Central memory CD4-positive, alpha-beta T cell (primary cell): ENCODE data around the gene NME7.
"Not testable (repeated sequence)": the region's sequence is repeated elsewhere in the genome, so short reads cannot be mapped to it uniquely, and the experiment has no call there.

ENCODE experiments used
- DNase-seq: peaks from one replicate; pipeline ENCODE4 v3.0.0; 2022

Gene NME7

DNA sequence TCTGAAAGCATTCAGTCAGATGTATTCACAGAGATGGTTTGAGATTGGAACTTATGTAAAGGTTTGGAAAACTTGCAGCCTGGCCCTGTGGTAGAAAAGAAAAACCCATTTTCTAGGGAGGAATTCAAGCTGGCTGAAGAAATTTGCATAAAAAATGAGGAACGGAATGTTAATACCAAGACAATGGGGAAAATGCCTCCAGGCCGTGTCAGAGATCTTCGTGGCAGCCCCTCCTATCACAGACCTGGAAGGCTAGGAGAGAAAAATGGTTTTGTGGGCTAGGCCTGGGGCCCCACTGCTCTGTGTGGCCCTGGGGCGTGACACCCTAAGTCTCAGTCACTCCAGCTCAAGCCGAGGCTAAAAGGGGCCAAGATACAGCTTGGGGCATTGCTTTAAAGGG is 26.7 kb downstream of the NME7 start:
- DNase-seq = no peak

DNA sequence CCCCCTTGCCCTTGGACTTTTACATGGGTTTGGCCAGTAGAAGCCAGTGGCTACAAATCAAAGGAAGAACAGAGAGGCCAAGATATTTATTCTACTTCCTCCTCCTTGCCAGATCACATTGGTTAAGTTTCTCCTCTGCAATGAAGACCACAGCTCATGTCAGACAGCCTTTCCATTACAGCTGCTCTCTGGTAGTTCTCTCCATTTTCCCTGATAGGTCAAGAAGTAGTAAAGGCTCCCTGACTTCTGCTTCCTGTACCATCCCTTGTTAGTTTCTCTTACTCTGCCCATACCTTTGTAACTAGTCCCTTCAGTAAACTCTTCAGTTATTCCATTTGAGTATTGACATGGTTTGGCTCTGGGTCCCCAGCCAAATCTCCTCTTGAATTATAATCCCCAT is 27.8 kb downstream of the NME7 start:
- DNase-seq = no peak

DNA sequence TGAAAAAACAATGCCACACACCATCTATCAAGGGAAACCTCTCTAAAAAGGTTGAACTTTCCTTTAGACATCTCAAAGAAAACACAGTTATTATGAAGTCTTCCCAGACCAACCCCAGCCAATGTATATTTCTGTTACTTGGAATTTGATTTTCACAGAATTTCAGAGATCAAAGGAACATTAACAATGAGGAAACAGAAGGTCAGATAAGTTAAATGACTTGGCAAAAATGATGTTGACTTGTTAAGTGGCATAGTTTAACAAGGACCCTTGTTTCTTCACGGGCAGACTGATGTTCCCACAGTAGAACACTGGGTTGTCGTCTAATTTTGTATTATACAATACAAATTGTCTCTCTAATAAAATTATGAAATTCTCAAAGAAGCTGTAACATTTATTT is 29.0 kb downstream of the NME7 start:
- no peak for DNase-seq

DNA sequence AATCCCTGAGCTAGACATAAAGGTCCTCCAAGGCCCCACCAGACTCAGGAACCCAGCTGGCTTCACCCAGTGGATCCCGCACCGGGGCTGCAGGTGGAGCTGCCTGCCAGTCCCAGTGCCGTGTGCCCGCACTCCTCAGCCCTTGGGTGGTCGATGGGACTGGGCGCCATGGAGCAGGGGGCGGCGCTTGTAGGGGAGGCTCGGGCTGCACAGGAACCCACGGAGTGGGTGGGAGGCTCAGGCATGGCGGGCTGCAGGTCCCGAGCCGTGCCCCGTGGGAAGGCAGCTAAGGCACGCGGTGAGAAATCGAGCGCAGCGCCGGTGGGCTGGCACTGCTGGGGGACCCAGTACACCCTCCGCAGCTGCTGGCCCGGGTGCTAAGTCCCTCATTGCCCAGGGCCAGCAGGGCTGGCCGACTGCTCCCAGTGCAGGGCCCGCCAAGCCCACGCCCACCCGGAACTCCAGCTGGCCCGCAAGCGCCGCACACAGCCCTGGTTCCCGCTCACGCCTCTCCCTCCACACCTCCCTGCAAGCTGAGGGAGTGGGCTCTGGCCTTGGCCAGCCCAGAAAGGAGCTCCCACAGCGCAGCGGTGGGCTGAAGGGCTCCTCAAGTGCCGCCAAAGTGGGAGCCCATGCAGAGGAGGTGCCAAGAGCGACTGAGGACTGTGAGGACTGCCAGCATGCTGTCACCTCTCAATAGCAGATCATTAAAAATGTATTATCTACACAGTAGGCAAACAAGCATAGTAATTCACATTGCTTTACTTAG is 30.5 kb downstream of the NME7 start:
- not testable (repeated sequence) for DNase-seq

DNA sequence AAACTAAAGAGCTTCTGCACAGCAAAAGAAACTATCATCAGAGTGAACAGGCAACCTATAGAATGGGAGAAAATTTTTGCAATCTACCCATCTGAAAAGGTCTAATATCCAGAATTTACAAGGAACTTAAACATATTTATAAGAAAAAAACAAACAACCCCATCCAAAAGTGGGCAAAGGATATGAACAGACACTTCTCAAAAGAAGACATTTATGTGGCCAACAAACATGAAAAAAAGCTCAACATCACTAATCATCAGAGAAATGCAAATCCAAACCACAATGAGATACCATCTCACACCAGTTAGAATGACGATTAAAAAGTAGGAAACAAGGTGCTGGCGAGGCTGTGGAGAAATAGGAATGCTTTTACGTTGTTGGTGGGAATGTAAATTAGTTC is 32.9 kb downstream of the NME7 start:
- not testable (repeated sequence) for DNase-seq

DNA sequence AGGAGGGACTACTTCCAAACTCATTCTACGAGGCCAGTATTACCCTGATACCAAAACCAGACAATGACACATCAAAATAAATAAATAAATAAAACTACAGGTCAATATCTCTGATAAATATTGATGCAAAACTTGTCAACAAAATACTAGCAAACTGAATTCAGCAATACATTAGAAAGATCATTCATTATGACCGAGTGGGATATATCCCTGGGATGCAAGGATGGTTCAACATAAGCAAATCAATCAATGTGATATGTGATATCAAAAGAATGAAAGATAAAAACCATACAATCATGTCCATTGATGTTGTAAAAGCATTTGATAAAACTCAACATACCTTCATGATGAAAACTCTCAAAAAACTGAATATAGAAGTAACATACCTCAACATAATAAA is 36.7 kb downstream of the NME7 start:
- no peak for DNase-seq

DNA sequence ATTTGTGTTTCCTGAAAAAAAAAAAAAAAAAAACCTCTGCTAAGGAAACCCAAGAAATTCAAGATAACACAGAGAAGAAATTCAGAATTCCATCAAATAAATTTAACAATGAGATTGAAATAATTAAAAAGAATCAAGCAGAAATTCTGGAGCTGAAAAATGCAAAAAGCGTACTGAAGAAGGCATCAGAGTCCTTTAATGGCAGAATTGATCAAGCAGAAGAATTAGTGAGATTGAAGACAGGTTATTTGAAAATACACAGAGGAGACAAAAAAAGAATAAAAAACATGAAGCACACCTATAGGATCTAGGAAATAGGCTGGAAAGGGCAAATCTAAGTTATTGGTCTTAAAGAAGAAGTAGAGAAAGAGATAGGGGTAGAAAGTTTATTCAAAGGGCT is 38.2 kb downstream of the NME7 start:
- DNase-seq = no peak

DNA sequence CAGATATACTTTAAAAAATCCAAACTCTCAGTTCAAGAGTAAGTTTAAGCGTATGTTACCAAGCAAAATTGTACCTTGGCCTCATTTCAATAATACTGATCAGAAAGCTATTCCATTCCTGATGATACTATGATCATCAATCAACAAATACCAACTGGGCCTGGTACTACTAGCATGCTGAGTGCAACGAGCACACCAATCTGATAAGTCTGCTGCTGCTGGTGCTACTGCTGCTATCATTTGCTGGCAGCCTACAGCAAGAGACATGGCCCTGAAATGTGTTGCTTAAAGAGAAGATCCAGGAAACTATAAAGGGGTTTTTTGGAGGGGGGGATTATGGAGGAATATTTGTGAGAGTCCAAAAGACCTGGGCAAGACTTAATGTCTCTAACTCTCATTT is 39.7 kb downstream of the NME7 start:
- no peak for DNase-seq

DNA sequence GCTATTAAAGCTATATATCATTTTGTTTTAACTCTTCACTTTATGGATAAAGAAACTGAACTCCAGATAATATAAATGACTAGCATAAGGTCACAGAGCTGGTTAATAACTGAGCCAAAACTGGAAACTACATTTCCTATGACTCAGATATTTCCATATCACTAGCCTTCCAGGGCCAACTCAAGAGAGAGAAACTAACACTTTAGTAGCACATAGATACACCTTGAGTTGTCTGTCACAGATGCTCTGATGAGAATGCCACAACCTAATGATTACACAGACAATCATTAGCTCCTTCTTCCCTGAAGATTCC is 40.7 kb downstream of the NME7 start:
- DNase-seq = no peak

DNA sequence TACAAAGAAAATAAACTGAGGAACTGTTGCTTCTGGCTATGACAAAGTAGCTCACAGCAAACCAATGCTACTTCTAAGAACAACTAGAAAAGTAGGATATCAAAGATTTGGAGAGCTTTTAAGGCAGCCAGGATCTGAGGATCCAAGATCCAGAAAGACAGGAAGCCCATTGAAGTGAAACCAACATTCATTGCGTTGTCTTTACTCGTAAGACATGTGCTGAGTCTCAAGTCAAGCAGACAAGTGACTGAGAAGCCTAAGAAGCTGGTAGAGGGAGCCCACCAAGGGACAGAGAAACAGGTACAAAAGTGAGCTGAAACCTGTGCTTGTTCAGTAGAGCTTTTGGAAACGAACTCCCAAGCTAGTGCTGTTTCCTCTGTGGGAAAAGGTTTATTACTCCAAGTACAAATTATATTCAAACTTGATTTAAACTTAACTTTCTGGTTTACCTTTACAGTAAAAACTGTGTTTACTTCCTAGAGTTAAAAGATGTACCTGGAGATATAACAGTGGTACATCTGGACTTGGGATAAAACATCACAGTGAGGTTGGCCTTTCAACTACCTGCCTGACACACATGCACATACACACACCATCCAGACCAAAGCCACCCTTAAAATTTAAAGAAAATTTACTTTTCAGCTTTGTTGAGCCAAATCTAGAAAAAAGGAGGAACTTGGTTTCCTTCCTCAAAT is 41.2 kb downstream of the NME7 start:
- no peak for DNase-seq

DNA sequence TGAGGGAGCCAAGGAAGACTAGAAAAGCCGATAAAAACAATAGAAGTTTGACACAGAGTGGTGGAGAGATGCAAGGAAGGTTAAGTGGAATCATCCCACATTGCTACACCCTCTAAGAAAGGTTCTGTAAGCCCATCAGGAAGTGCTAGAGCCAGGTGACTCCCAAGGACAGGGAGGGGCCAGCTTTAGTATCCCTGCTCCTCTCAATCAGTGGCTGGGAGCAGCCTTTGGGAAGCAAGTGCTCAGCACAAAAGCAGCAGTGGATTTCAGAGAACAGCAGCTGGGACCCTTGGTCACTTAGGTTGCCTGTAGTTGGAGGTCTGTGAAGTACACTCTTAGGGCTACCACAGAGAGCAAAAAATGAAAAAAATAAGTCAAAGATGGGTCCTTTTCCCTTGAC is 42.5 kb downstream of the NME7 start:
- DNase-seq = no peak

DNA sequence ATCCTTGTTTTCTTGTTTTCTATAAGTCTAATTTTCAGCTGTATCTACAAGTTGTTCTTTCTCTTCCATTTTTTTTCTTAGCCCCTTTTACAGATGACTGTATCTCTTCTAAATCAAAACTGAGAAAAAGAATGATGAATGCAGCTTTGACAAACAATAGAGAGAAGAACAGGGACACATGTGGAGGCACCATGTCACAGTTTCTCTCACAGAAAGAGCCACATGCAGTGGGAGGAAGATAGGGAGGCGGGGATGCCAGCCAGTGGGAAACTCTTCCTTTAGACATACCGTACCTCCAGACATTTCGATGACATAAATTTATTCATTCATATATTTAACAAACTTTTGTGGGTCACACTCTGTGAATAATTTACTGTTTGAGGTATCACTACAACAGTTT is 45.5 kb downstream of the NME7 start:
- DNase-seq = no peak

DNA sequence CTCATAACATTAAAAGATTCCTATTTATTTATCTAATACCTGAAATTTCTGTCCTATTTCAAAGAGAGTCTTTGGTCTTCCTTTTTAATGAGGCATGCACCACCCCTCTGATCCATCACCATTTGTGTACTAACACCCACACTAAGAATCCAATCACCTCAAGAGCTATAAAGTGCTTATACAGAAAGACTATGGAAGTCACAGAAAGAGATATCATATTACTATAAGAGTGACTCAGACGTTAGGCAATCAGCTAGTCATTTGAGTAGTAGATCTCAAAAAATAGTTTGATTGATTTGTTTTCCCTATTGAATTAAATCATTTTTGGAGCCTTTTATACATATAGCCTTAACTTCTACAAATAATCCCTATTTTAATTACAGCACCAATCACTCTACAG is 46.1 kb downstream of the NME7 start:
- DNase-seq = no peak

DNA sequence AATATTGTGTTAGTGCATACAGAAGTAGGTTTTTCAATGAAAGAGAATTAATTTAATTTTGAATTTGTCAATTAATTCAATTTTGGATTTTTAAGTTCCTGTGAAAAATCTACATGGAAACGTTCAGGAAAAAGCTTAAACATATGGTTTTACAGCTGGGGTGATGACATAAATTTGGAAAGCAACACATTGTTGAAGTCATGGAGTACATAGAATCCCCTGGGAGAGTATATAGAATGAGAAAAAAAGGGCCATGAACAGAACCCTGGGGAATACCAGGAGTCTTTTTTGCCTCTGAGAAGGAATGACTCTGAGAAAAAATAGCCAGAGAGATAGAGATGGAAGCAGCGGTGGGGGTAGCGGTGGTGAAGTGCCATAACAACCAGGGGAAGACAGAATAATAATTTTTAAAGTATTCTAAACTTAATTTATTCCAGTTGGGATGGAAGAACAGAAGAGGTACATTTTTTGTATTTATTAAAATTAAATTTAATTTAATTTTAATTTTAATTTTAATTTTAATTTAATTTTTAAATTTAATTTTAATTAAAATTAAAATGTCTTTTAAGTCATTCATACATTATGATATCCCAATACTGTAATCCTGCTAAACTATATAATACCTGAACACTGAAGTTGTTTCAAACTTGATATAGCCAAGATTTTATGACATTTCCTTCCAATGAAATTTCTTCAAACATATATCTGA is 48.9 kb downstream of the NME7 start:
- DNase-seq = no peak

DNA sequence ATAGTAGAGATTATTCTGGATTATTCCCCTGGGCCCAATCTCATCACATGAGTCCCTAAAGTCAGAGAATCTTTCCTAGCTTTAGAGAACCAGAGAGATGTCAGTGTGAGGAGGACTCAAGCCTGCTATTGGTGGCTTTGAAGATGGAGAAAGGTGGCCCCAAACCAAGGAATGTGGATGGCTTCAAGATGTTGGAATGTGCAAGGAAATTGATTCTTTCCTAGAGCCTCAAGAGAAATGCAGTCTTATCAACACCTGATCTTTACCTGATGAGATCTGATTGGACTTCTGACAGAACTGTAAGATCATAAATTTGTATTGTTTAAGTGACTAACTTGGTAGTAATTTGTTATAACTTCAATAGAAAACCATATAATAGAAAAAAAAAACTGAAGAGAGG is 51.0 kb downstream of the NME7 start:
- no peak for DNase-seq

DNA sequence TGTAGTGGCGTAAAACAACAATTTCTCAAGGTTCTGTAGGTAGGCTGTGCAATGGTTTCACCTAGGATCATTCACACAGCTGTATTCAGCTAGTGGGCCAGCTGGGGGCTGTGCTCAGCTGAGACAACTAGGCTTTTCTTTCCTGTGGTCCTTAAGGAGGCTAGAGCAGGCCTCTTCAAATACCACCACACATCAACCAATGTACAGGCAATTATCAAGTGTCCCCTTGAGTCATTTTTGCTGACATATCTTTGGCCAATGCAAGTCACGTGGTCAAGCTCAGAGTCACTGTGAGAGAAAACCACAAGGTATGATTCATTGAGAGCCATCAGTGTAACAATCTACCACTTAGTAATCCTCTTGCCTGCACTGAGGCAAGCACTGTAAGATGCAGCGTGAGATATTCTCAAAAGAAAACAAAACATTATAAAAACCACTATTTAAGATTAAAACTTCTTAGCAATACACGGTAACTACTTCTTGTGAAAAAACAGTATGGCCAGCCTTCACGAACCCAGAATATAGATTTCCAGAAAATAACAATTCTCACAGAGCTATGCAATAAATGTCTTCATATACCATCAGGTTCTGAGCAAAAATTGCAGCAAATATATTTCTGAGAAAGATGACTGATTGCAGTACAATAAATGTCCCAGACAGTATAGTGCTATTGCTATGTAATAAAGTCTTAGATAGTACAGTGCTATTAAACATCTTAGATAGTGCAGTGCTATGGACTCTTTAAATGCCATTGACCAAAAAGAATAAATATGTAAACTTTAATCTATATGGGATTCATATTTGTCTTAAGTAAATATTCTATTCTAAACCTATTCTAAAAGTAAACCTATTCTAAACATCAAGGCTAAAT is 55.3 kb downstream of the NME7 start:
- DNase-seq = peak; percentile 2

DNA sequence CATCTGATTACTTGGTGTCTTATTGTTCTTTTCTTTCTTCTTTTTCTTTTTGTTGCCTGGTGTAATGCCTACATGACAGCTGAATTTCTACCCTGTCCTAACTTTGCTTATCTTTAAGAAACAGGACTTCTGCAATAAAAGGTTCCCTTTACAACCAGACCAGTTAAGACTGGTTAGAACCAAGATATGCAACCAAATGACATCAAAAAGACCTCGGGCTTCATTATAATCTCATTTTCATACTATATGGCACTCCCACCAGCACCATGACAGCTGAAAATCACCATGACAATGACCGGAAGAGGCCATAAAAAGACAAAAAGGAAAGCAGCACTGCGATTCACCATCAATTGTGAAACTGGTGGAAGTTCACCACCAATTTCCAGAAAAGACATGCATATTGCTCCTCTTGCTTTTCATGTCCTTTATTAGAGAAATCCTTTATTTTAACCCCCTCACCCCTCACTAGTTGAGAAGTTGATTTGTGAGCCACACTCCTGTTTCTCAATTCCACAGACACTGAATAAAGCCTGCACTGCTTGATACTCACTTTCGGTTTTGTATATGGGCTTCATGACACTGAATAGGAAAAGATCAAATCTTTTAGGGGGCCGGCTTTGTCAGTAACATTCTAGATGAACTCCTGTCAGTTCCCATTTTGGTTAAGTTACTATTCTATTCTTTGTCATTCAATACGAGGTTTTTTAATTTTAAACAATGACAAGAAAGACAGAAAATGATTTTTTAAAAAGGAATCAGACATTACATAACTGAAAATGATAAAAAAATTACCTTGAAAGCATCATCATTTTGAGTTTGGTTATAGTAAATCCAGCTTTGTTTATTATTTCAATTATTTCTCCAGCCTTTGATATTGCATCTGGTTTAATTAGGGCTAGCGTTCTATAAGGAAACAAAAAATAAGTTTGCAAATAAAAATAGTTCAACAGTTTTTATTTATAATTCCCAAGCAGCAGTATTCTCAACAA is 58.1 kb downstream of the NME7 start:
- DNase-seq = no peak

DNA sequence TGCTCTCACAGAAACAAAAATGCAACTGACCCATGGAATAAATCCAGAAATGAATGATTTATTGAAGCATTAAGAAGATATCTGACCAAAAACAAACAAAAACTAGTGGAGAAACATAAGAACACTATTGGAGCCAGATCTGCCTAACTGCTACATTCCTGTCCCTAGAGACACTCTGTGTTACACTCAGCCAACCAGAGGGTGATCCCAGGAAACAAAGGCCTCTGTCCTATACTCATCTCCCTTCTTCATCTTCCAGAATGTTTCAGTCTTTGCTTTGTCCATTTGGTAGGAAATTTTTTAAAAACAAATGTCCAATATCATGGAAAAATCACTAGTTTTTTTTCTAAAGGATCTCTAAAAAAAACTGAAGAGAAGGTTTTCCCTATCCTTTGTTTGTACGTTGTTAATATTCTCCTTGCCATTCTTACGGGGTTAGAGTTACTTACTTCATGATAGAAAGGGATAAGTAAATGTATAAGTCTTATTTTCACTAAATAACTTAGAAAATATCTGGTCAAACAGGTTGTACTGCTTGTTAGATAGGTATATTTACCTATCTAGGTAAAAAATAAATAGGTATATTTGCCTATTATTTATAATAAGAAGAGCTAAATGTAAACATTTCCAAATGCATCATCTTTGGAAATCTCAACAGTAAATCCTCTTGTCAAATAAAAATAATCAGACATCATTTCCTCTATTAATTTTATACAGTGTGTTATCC is 59.1 kb downstream of the NME7 start:
- no peak for DNase-seq

DNA sequence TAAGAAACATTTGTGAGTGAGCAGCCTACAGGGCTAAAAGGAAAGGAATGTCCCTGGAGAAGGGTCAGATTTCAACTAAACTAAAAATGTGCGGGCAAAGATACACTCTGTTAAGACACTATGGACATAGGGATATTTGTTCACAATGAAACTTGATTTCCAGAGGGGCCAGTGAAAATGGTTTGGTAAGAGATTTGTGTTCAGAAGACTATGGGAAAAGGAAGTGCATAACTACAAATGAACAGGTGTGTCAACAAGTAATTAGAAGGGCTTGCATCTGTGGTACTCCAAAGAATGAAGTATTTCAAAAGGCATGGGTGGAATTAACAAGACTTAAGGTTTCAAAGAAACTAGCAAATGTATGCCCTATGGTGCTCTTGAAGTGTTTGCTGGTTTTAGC is 60.4 kb downstream of the NME7 start:
- DNase-seq = no peak

DNA sequence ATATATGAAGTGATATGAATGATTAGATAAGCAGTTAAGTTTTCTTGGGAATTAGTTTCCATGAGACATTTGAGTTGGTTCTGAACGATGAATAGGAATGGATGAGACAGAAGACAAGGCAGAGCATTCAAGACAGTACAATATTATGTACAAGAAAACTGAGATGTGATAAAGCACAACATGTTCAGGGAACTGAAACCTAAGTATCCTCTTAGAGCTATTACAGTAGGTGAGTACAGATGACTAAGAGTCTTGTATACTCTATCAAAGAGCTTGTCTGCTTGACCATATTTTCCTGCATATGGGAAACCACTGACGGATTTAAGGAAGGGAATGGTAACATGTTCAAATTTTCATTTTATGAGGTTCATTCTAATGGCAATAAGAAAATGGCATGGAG is 61.6 kb downstream of the NME7 start:
- no peak for DNase-seq

DNA sequence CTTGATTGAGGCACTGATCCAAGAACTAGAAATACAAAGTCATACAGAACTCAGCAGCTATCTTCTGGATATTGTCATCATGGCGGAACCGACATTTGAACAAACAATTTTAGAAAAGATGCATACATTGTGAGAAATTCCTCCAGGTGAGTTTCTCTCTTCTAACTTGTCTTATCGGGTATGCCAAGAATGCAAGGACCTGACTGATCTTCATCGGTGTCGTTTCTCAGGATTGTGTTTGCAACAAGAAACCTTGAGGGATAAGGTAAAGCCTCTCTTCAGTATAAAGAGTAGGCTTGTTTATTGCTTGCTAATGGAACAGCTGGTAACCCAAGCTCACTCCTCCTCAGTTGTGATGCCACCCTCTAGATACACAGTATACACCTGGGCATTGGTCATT is 62.2 kb downstream of the NME7 start:
- no peak for DNase-seq
